ENCODE measurements around the gene SPG7.

- TF ChIP-seq YY1 (IDR thresholded peaks at IDR 0.05; ENCODE audit: insufficient read depth, insufficient read length) (no peak), SUZ12 (IDR thresholded peaks at IDR 0.05; ENCODE audit: extremely low read depth, insufficient read depth, insufficient read length) (no peak)
Measured at GRCh38 chr16:89491974-89492687, 16.1 kb upstream of the SPG7 start.

Measured in NT2/D1 (cell line).